Activated CD8-positive, alpha-beta memory T cell treated with anti-CD3 and anti-CD28 coated beads, Interleukin-2, amount 10 ng/mL, durations not matched to agents 7 days and 5 days (primary cell): ENCODE data around the gene EXOC6. TPM values are rescaled to one million over a fixed set of nuclear protein-coding genes. Genes with fewer than 3 reads are reported as not detected.

ENCODE experiments used
- ATAC-seq: fragments of 150-1000 bp; cut with Tn5 transposase; one replicate; pipeline ENCODE4 v1.10.0; 2021; ENCODE audit warnings: moderate library complexity
- CTCF ChIA-PET: fragments of 350-600 bp; sonication (Branson Sonifier 250); formaldehyde crosslinking; loops from one replicate; lab custom pipeline; 2021; ENCODE audit warnings: antibody characterized with exemption; lab: Charles Lee
- DNase-seq: peaks from one replicate; pipeline ENCODE4 v3.0.0-alpha.2; 2020
- H3K27ac Mint-ChIP-seq: one replicate; pipeline ENCODE4 v1.8.0; 2021; ENCODE audit warnings: mild to moderate bottlenecking, mixed read lengths
- H3K27me3 Mint-ChIP-seq: one replicate; pipeline ENCODE4 v1.8.0; 2021; ENCODE audit warnings: mixed read lengths
- H3K36me3 Mint-ChIP-seq: one replicate; pipeline ENCODE4 v1.8.0; 2021; ENCODE audit warnings: mild to moderate bottlenecking, mixed read lengths
- H3K4me1 Mint-ChIP-seq: one replicate; pipeline ENCODE4 v1.8.0; 2021; ENCODE audit warnings: mixed read lengths
- H3K4me3 Mint-ChIP-seq: one replicate; pipeline ENCODE4 v1.8.0; 2021; ENCODE audit warnings: mild to moderate bottlenecking, moderate library complexity, mixed read lengths
- H3K9me3 Mint-ChIP-seq: one replicate; pipeline ENCODE4 v1.8.0; 2022; ENCODE audit warnings: low read depth, mixed read lengths
- total RNA-seq, 2 experiments: library from RNA; stranded (reverse); gene quantifications; one replicate each; pipeline ENCODE4 v1.2.3, GENCODE V29; 2021

The EXOC6 gene
- total RNA-seq, 2 experiments from 2014 or later = 11.9 to 12.1 TPM

GRCh38 chr10:93032105-93032808 lies 183.9 kb downstream of the EXOC6 start:
- Mint-ChIP-seq H3K4me1 (no peaks in the 10 kb centered on the region), H3K27ac (no peak overlapping the region), H3K9me3 (no peaks in the 10 kb centered on the region), H3K4me3 (no peak overlapping the region), H3K36me3 (peaks cover 1% of the 10 kb centered on the region), H3K27me3 (no peaks in the 10 kb centered on the region)
- DNase-seq = no peak
- no peak for ATAC-seq
- CTCF ChIA-PET = interaction anchor here (1.1 kb wide), 1 partner anchor 320 kb away, joined by 3 read pairs; no protein-coding TSS in a partner anchor

GRCh38 chr10:93032809-93033137 lies 184.5 kb downstream of the EXOC6 start:
- CTCF ChIA-PET = interaction anchor here (1.1 kb wide), 1 partner anchor 319 kb away, joined by 3 read pairs; no protein-coding TSS in a partner anchor
- Mint-ChIP-seq H3K9me3 (no peaks in the 10 kb centered on the region), H3K27ac (no peak overlapping the region), H3K4me1 (no peaks in the 10 kb centered on the region), H3K36me3 (peaks cover 1% of the 10 kb centered on the region), H3K4me3 (no peak overlapping the region), H3K27me3 (no peaks in the 10 kb centered on the region)
- ATAC-seq (no peak), DNase-seq (no peak)

GRCh38 chr10:93034426-93034825 lies 186.1 kb downstream of the EXOC6 start:
- Mint-ChIP-seq H3K4me1 (no peaks in the 10 kb centered on the region), H3K9me3 (no peaks in the 10 kb centered on the region), H3K36me3 (peaks cover 1% of the 10 kb centered on the region), H3K4me3 (no peak overlapping the region), H3K27me3 (no peaks in the 10 kb centered on the region), H3K27ac (no peak overlapping the region)
- ATAC-seq (no peak), DNase-seq (no peak)
- CTCF ChIA-PET = no interaction called here

GRCh38 chr10:93039110-93039509 lies 190.8 kb downstream of the EXOC6 start:
- H3K27me3 Mint-ChIP-seq = no peaks in the 10 kb centered on the region
- H3K4me1 Mint-ChIP-seq = no peaks in the 10 kb centered on the region
- H3K9me3 Mint-ChIP-seq = no peaks in the 10 kb centered on the region
- no peak overlapping the region for H3K4me3 Mint-ChIP-seq
- peaks cover 1% of the 10 kb centered on the region for H3K36me3 Mint-ChIP-seq
- DNase-seq = no peak
- CTCF ChIA-PET = interaction anchor here (1.6 kb wide), 1 partner anchor 154 kb away, joined by 3 read pairs; no protein-coding TSS in a partner anchor
- no peak for ATAC-seq
- H3K27ac Mint-ChIP-seq = no peak overlapping the region

- Mint-ChIP-seq H3K4me3 (no peak overlapping the region), H3K27me3 (no peaks in the 10 kb centered on the region), H3K4me1 (no peaks in the 10 kb centered on the region), H3K36me3 (peaks cover 1% of the 10 kb centered on the region), H3K9me3 (no peaks in the 10 kb centered on the region), H3K27ac (no peak overlapping the region)
- DNase-seq = no peak
- ATAC-seq = no peak
- CTCF ChIA-PET = interaction anchor here (1.6 kb wide), 1 partner anchor 155 kb away, joined by 3 read pairs; no protein-coding TSS in a partner anchor
Measured at GRCh38 chr10:93039721-93040120, 191.4 kb downstream of the EXOC6 start.

GRCh38 chr10:93054486-93054885 lies 206.2 kb downstream of the EXOC6 start:
- DNase-seq (no peak), ATAC-seq (no peak)
- H3K36me3 Mint-ChIP-seq = no peaks in the 10 kb centered on the region
- CTCF ChIA-PET = interaction anchor here (0.8 kb wide), 1 partner anchor 18 kb away, joined by 3 read pairs; no protein-coding TSS in a partner anchor
- no peak overlapping the region for H3K27ac Mint-ChIP-seq
- no peaks in the 10 kb centered on the region for H3K4me1 Mint-ChIP-seq
- no peaks in the 10 kb centered on the region for H3K9me3 Mint-ChIP-seq
- H3K4me3 Mint-ChIP-seq = no peak overlapping the region
- H3K27me3 Mint-ChIP-seq = no peaks in the 10 kb centered on the region

GRCh38 chr10:93058139-93058538 lies 209.8 kb downstream of the EXOC6 start:
- Mint-ChIP-seq H3K4me3 (no peak overlapping the region), H3K36me3 (peaks cover 1% of the 10 kb centered on the region), H3K27me3 (peaks cover 18% of the 10 kb centered on the region), H3K9me3 (no peaks in the 10 kb centered on the region), H3K4me1 (peaks cover 12% of the 10 kb centered on the region), H3K27ac (no peak overlapping the region)
- CTCF ChIA-PET = no interaction called here
- DNase-seq = no peak
- no peak for ATAC-seq

- CTCF ChIA-PET = interaction anchor here (1.6 kb wide), 1 partner anchor 19 kb away, joined by 3 read pairs; no protein-coding TSS in a partner anchor
- H3K36me3 Mint-ChIP-seq = peaks cover 1% of the 10 kb centered on the region
- H3K9me3 Mint-ChIP-seq = no peaks in the 10 kb centered on the region
- H3K4me1 Mint-ChIP-seq = peaks cover 15% of the 10 kb centered on the region
- H3K27ac Mint-ChIP-seq = no peak within 1 kb of the TSS
- H3K27me3 Mint-ChIP-seq = peaks cover 37% of the 10 kb centered on the region
- DNase-seq (no peak), ATAC-seq (no peak)
- no peak within 1 kb of the TSS for H3K4me3 Mint-ChIP-seq
Measured at GRCh38 chr10:93059975-93060886, 211.9 kb downstream of the EXOC6 start, which contains the start of gene CYP26C1. TSS of gene CYP26C1 (plus strand) at chr10:93060798. CDS start at chr10:93061264, 466 bp downstream.

- no peaks in the 10 kb centered on the region for H3K9me3 Mint-ChIP-seq
- no peak overlapping the region for H3K27ac Mint-ChIP-seq
- H3K4me1 Mint-ChIP-seq = peaks cover 19% of the 10 kb centered on the region
- peaks cover 1% of the 10 kb centered on the region for H3K36me3 Mint-ChIP-seq
- ATAC-seq (no peak), DNase-seq (no peak)
- no peak overlapping the region for H3K4me3 Mint-ChIP-seq
- CTCF ChIA-PET = interaction anchor here (1.3 to 2.1 kb wide), 4 partner anchors 9 to 96 kb away, joined by 3 to 9 read pairs (median 6); partner anchors contain the start of gene CYP26A1
- H3K27me3 Mint-ChIP-seq = peaks cover 43% of the 10 kb centered on the region
Measured at GRCh38 chr10:93060887-93061593, 212.7 kb downstream of the EXOC6 start.

GRCh38 chr10:93061594-93062513 lies 213.5 kb downstream of the EXOC6 start:
- Mint-ChIP-seq H3K27me3 (peaks cover 50% of the 10 kb centered on the region), H3K36me3 (peaks cover 1% of the 10 kb centered on the region)
- peak; percentile 38 for ATAC-seq

GRCh38 chr10:93062514-93063143 lies 214.3 kb downstream of the EXOC6 start:
- Mint-ChIP-seq H3K4me1 (peaks cover 22% of the 10 kb centered on the region), H3K36me3 (peaks cover 1% of the 10 kb centered on the region), H3K27me3 (peaks cover 58% of the 10 kb centered on the region), H3K9me3 (no peaks in the 10 kb centered on the region), H3K27ac (no peak overlapping the region), H3K4me3 (peak overlapping the region; percentile 64)
- CTCF ChIA-PET = interaction anchor here (0.7 to 4.4 kb wide), 6 partner anchors 10 to 309 kb away, joined by 3 to 22 read pairs (median 6); partner anchors contain the start of gene CYP26A1
- DNase-seq (peak; percentile 63), ATAC-seq (peak; percentile 86)

More at GRCh38 chr10:93061594-93062513, 213.5 kb downstream of the EXOC6 start:
- Mint-ChIP-seq H3K4me3 (peak overlapping the region; percentile 64), H3K4me1 (peaks cover 19% of the 10 kb centered on the region), H3K27ac (no peak overlapping the region), H3K9me3 (no peaks in the 10 kb centered on the region)
- no peak for DNase-seq
- CTCF ChIA-PET = interaction anchor here (0.7 to 4.4 kb wide), 7 partner anchors 10 to 310 kb away, joined by 3 to 22 read pairs (median 5); partner anchors contain the start of gene CYP26A1
